NK-92 (cell line): ENCODE results near the gene ATP1A4.
"Not testable (repeated sequence)": the region's sequence is repeated elsewhere in the genome, so short reads cannot be mapped to it uniquely, and the experiment has no call there.

Experiments
- DNase-seq: peaks from one replicate; lab custom pipeline; 2025; ENCODE audit not compliant: unreplicated experiment; lab: John Stamatoyannopoulos, UW

The ATP1A4 gene

GRCh38 chr1:160123726-160124125 is 27.7 kb upstream of the ATP1A4 start:
- DNase-seq: no peak

GRCh38 chr1:160124705-160125478 is 26.5 kb upstream of the ATP1A4 start:
- DNase-seq: no peak

- no peak for DNase-seq
Observed at GRCh38 chr1:160125746-160126145, 25.7 kb upstream of the ATP1A4 start.

GRCh38 chr1:160126342-160126741 is 25.1 kb upstream of the ATP1A4 start:
- DNase-seq: not testable (repeated sequence)

- no peak for DNase-seq
Observed at GRCh38 chr1:160127381-160127780, 24.0 kb upstream of the ATP1A4 start.

- no peak for DNase-seq
Observed at GRCh38 chr1:160127865-160128523, 23.4 kb upstream of the ATP1A4 start.

GRCh38 chr1:160128636-160129035 is 22.8 kb upstream of the ATP1A4 start:
- no peak for DNase-seq

GRCh38 chr1:160129046-160129445 is 22.4 kb upstream of the ATP1A4 start:
- no peak for DNase-seq

GRCh38 chr1:160129558-160129957 is 21.8 kb upstream of the ATP1A4 start:
- no peak for DNase-seq

GRCh38 chr1:160129966-160130365 is 21.4 kb upstream of the ATP1A4 start:
- no peak for DNase-seq

GRCh38 chr1:160130486-160130885 is 20.9 kb upstream of the ATP1A4 start:
- no peak for DNase-seq

- no peak for DNase-seq
Observed at GRCh38 chr1:160130939-160131338, 20.5 kb upstream of the ATP1A4 start.

GRCh38 chr1:160131803-160132565 is 19.4 kb upstream of the ATP1A4 start:
- DNase-seq: no peak

- no peak for DNase-seq
Observed at GRCh38 chr1:160133990-160134770, 17.2 kb upstream of the ATP1A4 start.

GRCh38 chr1:160134791-160135572 is 16.4 kb upstream of the ATP1A4 start:
- DNase-seq: no peak

GRCh38 chr1:160136121-160136925 is 15.1 kb upstream of the ATP1A4 start:
- no peak for DNase-seq

- no peak for DNase-seq
Observed at GRCh38 chr1:160136926-160137200, 14.5 kb upstream of the ATP1A4 start.

GRCh38 chr1:160137216-160137862 is 14.1 kb upstream of the ATP1A4 start:
- no peak for DNase-seq

GRCh38 chr1:160139840-160140239 is 11.6 kb upstream of the ATP1A4 start:
- no peak for DNase-seq
